Stimulated activated CD4-positive, alpha-beta T cell treated with anti-CD3 and anti-CD28 coated beads, Interleukin-12 subunit alpha, Interleukin-12 subunit beta, amount 100 ng/mL, for 48 hours (primary cell): ENCODE measurements around the gene RAD9A.
A peak's percentile ranks its signal among the peaks of the same experiment; 100 is the strongest.
"Not testable (repeated sequence)": the region's sequence is repeated elsewhere in the genome, so short reads cannot be mapped to it uniquely, and the experiment has no call there.

Experiments used
- DNase-seq, 3 donors: peaks; one replicate each; pipeline ENCODE4 v3.0.0-alpha.2; 2020; ENCODE audit warnings: low read depth in 2 of 3, low spot score in 1 of 3

Gene RAD9A

DNA sequence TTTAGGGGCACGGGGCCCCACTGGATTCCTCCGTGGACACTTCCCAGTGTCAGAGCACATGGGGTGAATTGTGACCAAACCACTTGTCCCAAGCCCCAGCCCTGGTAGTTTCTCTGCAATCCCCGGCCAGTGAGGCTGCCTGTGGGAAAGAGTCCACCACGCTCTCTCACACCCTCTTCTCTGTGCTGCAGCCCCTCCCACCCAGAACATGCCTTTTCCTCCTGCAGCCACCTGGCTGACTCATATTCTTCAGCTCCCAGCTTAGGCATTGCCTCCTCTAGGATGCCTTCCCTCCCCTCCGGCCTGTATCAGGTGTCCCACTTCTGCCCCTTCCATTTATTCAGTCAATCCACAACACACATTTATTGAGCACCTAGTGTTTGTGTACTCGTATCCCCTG lies 31.1 kb downstream of the RAD9A start:
- DNase-seq, result no peak

GRCh38 chr11:67423466-67423865 lies 31.7 kb downstream of the RAD9A start:
- no peak for DNase-seq

DNA sequence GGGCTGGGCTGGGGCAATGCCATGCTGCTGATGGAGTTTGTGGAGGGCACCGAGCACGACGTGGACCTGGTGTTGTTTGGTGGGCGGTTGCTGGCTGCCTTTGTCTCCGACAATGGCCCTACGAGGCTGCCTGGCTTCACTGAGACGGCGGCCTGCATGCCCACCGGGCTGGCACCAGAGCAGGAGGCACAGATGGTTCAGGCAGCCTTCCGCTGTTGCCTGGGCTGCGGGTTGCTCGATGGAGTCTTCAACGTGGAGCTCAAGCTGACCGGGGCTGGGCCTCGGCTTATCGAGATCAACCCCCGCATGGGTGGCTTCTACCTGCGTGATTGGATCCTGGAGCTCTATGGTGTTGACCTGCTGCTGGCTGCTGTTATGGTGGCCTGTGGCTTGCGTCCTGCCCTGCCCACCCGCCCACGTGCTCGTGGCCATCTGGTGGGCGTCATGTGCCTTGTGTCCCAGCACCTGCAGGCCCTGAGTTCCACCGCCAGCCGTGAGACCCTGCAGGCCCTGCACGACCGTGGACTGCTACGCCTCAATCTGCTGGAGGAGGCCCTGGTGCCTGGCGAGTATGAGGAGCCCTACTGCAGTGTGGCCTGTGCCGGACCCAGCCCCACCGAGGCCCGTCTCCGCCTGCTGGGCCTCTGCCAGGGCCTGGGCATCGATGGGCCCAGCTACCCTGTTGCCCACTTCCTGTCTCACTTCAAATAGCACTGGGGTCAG lies 32.3 kb downstream of the RAD9A start:
- no peak for DNase-seq

DNA sequence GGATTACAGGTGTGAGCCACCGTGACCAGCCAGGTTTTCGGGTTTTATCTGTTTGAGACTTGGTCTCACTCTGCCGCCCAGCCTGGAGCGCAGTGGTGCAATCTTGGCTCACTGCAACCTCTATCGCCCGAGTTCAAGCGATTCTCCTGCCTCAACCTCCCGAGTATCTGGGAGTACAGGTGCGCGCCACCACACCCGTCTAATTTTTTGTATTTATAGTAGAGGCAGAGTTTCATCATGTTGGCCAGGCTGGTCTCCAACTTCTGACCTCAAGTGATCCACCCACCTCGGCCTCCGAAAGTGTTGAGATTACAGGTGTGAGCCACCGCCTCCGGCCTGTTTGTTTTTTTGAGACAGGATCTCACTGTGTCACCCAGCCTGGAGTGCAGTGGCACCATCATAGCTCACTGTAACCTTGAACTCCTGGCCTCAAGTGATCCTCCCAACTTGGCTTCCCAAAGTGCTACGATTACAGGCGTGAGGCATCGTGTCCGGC lies 35.6 kb downstream of the RAD9A start:
- DNase-seq, result not testable (repeated sequence)

GRCh38 chr11:67428052-67429001 lies 36.5 kb downstream of the RAD9A start, which contains the start of gene RPS6KB2:
TSS of gene RPS6KB2 (plus strand) at chr11:67428494. CDS start at chr11:67428546, 52 bp downstream.
- peak; percentile 98 to 100 (median 98) for DNase-seq

GRCh38 chr11:67429038-67429668 lies 37.4 kb downstream of the RAD9A start:
- DNase-seq, result no peak

DNA sequence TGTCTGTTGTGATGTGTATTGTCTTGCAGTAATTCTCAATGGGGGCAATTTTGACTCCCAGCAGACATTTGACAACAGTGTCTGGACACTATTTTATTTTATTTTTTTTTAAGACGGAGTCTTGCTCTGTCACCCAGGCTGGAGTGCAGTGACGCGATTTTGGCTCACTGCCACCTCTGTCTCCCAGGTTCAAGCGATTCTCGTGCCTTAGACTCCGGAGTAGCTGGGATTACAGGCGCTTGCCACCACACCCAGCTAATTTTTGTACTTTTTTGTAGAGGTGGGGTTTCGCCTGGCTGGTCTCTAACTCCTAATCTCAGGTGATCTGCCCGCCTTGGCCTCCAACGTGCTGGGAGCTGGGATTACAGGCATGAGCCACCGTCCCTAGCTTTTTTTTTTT lies 37.9 kb downstream of the RAD9A start:
- DNase-seq, result no peak

DNA sequence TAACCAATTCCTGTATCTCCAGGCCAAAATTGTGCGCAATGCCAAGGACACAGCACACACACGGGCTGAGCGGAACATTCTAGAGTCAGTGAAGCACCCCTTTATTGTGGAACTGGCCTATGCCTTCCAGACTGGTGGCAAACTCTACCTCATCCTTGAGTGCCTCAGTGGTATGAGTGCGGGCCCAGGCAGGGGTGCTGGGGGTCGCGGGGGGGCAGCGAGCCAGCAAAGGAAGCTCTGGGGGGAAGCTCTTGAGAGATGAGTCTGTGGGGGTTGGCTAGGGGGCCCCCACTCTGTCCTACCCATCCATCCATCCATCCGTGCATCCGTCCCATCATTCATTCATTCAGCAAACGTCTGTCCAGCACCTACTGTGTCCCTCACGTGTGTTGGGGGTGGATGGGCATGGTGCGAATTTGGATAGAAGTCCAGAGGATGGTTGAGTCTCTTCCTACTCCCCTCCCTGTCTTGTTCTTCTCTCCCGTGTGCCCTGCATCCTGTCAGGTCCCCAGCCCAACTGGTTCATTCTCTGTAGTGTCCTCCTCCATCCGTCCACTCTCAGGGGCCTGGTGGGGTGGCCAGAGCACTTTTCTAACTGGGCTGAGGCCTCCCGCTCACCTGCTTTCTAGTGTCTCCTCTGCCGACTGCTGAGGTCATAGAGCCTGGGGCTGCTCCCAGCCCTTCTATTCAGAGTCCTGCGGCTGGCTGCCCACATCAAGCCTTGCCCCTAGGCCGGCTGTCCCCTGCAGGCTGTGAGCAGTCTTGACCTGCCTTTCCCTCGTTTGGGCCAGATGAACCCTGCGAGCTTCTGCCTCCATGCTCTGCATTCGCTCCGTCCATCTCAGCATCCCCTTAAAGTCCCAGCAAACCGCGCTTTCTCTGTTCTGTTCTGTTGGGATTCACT lies 39.8 kb downstream of the RAD9A start:
- no peak for DNase-seq

DNA sequence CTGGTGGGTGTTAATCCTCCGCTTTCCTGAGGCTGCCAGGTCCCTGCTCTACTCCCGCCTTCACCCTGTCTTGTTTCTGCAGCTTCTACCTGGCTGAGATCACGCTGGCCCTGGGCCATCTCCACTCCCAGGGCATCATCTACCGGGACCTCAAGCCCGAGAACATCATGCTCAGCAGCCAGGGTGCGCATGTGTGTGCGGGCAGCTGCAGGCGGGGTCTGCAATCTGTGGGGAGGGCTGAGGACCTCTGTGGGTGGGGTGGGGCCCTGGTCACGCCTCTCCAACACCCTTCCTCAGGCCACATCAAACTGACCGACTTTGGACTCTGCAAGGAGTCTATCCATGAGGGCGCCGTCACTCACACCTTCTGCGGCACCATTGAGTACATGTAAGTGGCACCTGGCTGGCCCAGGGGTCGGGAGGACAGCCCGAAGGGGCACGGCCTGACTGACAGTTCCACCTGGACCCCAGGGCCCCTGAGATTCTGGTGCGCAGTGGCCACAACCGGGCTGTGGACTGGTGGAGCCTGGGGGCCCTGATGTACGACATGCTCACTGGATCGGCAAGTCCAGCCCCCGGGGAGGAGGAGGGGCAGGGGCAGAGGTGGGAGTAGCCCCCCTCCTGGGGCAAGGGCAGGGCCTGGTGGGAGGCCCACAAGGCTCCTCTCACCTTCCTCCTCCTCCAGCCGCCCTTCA lies 41.0 kb downstream of the RAD9A start:
- no peak for DNase-seq

DNA sequence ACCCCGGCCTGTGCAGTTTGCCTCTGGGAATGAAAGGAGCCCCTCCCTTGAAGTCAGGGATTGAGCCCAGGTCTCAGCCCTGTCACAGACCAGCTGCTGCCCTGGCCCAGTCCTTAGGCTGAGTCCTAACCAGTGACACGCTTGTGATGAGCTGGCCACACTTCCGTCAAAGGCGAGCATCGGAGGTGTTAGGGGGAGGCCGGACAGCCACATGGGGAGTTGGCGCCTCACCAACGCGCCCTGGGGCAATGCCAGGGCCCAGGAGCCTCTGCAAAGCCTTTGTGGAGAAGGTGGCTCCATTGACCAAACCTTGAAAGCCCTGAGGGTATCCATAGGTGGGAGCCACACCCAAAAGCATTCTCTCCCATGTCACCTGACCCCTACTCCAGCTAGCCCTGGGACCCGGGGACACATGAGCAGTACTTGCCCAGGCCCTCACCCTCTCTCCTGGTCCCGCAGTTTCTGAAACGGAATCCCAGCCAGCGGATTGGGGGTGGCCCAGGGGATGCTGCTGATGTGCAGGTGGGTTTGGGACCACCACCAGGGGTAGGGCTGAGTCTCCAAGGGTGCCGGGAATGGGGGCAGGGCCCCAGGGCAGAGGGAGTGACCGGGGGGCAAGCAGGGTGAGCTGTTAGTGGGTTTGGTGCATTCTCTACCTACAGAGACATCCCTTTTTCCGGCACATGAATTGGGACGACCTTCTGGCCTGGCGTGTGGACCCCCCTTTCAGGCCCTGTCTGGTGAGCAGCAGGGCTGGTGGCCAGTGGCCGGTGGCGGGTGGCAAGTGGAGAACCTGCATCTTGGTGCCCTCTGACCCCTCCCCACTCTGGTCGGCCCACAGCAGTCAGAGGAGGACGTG lies 42.0 kb downstream of the RAD9A start:
- no peak for DNase-seq

DNA sequence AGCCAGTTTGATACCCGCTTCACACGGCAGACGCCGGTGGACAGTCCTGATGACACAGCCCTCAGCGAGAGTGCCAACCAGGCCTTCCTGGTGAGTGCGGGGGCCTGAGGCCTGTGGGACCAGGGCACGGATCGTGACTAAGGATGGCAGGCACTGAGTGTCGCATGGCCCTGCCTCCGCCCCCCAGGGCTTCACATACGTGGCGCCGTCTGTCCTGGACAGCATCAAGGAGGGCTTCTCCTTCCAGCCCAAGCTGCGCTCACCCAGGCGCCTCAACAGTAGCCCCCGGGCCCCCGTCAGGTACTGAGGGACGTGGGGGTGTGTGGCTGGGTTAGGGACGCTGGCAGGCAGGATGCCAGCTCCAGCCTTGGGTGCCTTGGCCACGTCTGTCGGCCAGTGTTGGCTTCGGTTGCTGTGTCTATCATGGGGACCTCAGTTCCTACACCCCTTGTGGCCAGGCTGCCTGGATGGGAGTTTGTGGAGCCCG lies 42.7 kb downstream of the RAD9A start:
- no peak for DNase-seq

DNA sequence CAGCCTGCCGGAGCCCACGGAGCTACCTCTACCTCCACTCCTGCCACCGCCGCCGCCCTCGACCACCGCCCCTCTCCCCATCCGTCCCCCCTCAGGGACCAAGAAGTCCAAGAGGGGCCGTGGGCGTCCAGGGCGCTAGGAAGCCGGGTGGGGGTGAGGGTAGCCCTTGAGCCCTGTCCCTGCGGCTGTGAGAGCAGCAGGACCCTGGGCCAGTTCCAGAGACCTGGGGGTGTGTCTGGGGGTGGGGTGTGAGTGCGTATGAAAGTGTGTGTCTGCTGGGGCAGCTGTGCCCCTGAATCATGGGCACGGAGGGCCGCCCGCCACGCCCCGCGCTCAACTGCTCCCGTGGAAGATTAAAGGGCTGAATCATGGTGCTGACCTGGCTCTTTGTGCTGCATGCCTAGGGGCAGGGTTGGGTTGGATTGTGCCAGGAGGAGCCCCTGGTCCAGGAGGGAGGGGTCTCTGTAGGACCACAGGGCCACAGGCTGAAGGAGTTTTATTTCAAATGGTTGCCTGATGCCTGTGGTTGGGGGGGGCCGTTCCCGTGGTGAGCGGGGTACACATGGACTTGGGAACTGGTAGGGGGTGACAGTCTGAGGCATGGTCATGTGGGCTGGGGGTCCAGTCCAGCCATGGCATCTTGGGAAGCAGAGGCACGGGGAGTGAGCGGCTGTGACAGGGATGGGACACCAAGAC lies 43.4 kb downstream of the RAD9A start:
- no peak for DNase-seq

DNA sequence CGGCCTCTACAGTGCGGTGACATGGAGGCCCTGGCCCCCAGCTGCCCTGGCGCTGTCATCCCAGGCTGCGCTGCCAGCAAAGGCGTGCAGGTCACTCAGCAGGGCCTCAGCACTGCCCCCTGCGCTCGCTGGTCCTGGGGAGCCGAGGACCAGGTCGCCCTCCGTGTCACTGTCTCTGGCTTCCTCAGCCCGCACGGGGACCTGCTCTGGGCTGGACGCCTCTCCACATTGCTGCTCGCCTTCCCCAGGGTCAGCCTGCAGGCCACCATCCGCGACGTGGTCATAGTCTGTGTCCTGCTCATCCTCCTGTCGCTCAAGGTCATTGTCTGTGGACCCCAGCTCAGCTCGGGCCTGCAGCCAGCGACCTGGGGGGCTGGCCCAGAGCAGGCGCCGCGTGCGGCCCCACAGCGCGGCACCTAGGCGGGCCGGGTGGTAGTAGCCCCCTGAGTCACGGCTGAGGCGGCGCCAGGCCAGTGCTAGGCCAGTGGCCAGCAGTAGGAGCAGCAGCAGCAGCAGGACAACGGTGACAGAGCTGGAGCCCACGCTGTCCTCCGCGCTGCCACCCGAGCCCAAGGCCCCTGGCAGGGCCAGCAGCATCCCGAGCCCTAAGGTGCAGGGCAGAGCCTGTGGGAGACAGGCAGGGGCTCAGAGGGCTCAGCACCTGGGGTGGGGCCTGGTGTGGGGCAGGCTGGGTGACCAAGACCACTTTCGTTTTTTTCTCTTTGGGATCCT lies 44.1 kb downstream of the RAD9A start:
- DNase-seq, result no peak

DNA sequence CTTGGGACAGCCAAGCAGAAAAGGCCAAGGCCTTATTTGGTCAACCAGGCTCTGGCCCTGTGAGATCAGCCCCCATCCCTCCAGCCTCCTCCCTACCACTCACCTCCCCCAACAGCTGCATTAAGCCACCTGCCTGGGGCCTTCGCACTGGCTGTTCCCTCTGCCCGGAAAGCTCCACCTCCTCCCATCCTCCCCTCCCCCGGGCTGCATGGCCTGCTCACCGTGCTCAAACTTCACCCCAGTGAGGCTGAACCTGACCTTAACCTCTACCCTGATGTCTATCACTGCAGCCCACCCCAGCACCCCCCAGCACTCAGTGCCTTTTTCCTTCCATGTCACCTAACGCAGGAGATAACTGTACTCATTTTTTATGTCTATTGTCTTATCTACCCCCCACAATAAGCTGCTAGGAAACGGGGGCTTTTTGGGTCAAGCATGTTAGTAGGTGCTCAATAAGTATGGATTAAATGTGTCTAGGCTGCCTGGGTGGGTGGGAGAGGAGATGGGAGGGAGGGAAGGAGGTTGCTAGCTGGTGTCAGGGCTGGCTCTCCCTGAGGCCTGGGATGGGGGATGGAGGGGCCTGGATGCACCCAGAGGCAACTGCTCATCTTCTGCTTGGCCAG lies 44.8 kb downstream of the RAD9A start:
- peak; percentile 73 to 80 (median 74) for DNase-seq

DNA sequence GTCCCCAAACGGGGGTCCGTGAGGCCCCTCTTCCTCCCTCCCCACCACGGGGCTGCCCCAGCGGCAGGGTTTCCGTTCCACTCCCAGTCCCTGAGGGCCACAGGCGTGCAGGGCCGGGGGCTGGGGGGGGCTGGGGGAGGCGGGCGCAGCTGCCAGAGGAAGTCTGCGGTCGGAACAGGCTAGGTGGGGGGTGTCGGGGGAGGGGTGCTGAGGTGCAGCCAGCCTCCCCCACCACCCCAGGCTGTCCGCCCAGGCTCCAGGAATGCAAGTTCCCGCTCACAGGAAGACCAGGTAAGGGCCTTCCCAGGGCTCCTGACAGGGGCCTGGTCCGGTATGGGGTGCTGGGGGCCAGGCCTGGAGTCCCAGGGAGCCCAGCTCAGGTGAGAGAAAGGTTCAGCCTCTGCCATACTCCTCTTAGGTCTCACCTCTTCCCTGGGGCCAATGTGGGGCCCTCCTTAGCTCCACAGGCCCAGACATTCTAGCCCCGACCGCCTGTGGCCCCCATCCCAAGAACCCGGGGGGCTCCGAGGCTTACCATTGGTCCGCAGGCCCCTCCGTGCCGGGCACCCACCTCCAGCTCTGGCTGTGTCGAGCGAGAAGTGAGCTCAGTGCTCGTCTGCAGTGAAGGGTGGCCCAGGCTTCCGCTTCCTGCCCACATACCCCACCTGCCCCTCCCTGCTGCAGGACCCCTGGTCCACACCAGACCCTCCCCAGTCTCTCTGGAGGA lies 45.5 kb downstream of the RAD9A start, which contains the start of gene PTPRCAP:
Gene PTPRCAP, minus strand, starts transcription at position 601 of the 727 bp plus-strand sequence. Its CDS starts 63 bp downstream, at position 538.
- DNase-seq, result no peak

GRCh38 chr11:67437809-67438157 lies 46.0 kb downstream of the RAD9A start:
- DNase-seq, result no peak
